Gastrocnemius medialis (tissue), 4 donors: ENCODE data around the gene MAP3K9.

Experiments used
- CTCF ChIP-seq, 5 experiments: fragments of 450-650 bp in 3 of 5; fragments of 200-600 bp in 2 of 5; sonication (generic) in 2 of 5; IDR thresholded peaks in 4 of 5; conservative IDR thresholded peaks in 1 of 5; 1 replicate in 4 of 5; 2 replicates in 1 of 5; pipeline ENCODE4 v1.5.1; 2016 to 2019; ENCODE audit warnings: antibody characterized with exemption in 5 of 5, mild to moderate bottlenecking in 3 of 5, moderate library complexity in 3 of 5
- POLR2A ChIP-seq, 2 donors: fragments of 450-650 bp; IDR thresholded peaks; one replicate each; pipeline ENCODE4 v1.6.1; 2017; ENCODE audit warnings: antibody characterized with exemption in 2 of 2, mild to moderate bottlenecking in 2 of 2, moderate library complexity in 2 of 2

DNA sequence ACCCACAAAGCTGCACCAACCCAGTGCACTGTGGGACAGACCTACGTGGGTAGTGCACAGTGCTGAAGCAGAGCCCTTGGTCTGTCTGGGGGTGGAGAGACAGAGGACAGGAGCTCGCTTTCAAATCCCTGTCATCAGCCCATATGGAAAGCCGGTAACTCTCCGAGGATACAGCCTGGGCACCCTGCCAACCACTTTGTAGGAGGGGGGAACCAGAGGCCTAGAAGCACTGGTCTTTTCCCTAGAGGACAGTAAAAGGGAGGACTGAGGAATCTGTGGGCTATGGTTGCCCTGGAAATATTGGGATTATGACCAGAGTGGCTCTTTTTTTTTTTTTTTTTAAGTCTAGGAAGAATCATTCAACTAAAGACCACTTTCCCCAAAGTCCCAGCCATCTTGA lies 74.3 kb downstream of the MAP3K9 start:
- TF ChIP-seq POLR2A (IDR thresholded peaks at IDR 0.05) (no peak), CTCF (IDR thresholded peaks at IDR 0.05 in 4 of 5, conservative IDR thresholded peaks at IDR 0.05 in 1 of 5) (no peak)
